CD4-positive, alpha-beta memory T cell (primary cell): ENCODE data around the gene SGCA. TPM values are rescaled to one million over a fixed set of nuclear protein-coding genes. Genes with fewer than 3 reads are reported as not detected.

ENCODE experiments used
- CTCF ChIA-PET: fragments of 350-600 bp; sonication (Branson Sonifier 250); formaldehyde crosslinking; loops from one replicate; lab custom pipeline; 2021; ENCODE audit warnings: inconsistent platforms; ENCODE audit not compliant: partially characterized antibody; lab: Charles Lee
- POLR2A ChIA-PET: fragments of 350-600 bp; sonication (Branson Sonifier 250); formaldehyde crosslinking; loops from one replicate; lab custom pipeline; 2021; ENCODE audit not compliant: partially characterized antibody; lab: Charles Lee
- DNase-seq, 5 donors: peaks; one replicate each; pipeline versions ENCODE4 v3.0.0 to v3.0.0-alpha.2; 2020 to 2022; ENCODE audit warnings: mixed read lengths in 1 of 5
- H3K27ac ChIP-seq: one replicate; pipeline ENCODE4 v1.7.0; 2013; ENCODE audit warnings: low read depth, low read length
- H3K27me3 ChIP-seq: 2 replicates; pipeline ENCODE4 v1.7.0; 2013; ENCODE audit warnings: mild to moderate bottlenecking, low read length, moderate library complexity; ENCODE audit not compliant: insufficient read depth
- H3K36me3 ChIP-seq: 2 replicates; pipeline ENCODE4 v1.7.0; 2013; ENCODE audit warnings: mild to moderate bottlenecking, low read length, moderate library complexity; ENCODE audit not compliant: insufficient read depth
- H3K4me1 ChIP-seq: 2 replicates; pipeline ENCODE4 v1.7.0; 2013; ENCODE audit warnings: mild to moderate bottlenecking, low read length, moderate library complexity; ENCODE audit not compliant: insufficient read depth
- H3K4me3 ChIP-seq, 2 donors: one replicate each; pipeline ENCODE4 v1.7.0; 2013; ENCODE audit warnings: low read length in 2 of 2, mild to moderate bottlenecking in 1 of 2
- H3K9me3 ChIP-seq, 2 donors: one replicate each; pipeline ENCODE4 v1.7.0; 2013; ENCODE audit warnings: low read length in 2 of 2, control low read depth in 1 of 2; ENCODE audit not compliant: control insufficient read depth in 1 of 2
- H3K27ac Mint-ChIP-seq, 7 donors: one replicate each; pipeline ENCODE4 v1.8.0; 2020 to 2021; ENCODE audit warnings: mixed read lengths in 7 of 7, mild to moderate bottlenecking in 6 of 7, inconsistent platforms in 3 of 7, moderate library complexity in 3 of 7
- H3K27me3 Mint-ChIP-seq, 2 donors: one replicate each; pipeline ENCODE4 v1.8.0; 2020 to 2021; ENCODE audit warnings: mixed read lengths in 2 of 2
- H3K36me3 Mint-ChIP-seq, 2 donors: one replicate each; pipeline ENCODE4 v1.8.0; 2020 to 2021; ENCODE audit warnings: mixed read lengths in 2 of 2, inconsistent platforms in 1 of 2, mild to moderate bottlenecking in 1 of 2
- H3K4me1 Mint-ChIP-seq, 4 donors: one replicate each; pipeline ENCODE4 v1.8.0; 2020 to 2021; ENCODE audit warnings: mixed read lengths in 4 of 4, mild to moderate bottlenecking in 1 of 4
- H3K4me3 Mint-ChIP-seq, 8 donors: one replicate each; pipeline ENCODE4 v1.8.0; 2020 to 2021; ENCODE audit warnings: mixed read lengths in 8 of 8, mild to moderate bottlenecking in 7 of 8, moderate library complexity in 6 of 8, inconsistent platforms in 3 of 8
- H3K9me3 Mint-ChIP-seq, 8 donors: one replicate each; pipeline ENCODE4 v1.8.0; 2020 to 2021; ENCODE audit warnings: mixed read lengths in 8 of 8, mild to moderate bottlenecking in 5 of 8, inconsistent platforms in 3 of 8, moderate library complexity in 1 of 8
- intact Hi-C: fragments of 100-400 bp; cut with micrococcal nuclease; formaldehyde crosslinking; loops from one replicate; pipeline ENCODE4 v1.15.1; 2023
- polyA plus RNA-seq, 2 donors: library from polyadenylated mRNA; unstranded; fragments of 300-500 nt; fragmentation: Illumina TruSeq; gene quantifications; one replicate each; pipeline ENCODE4 v1.2.3, GENCODE V29; 2021
- total RNA-seq, 2 experiments: library from RNA; stranded (reverse); gene quantifications; one replicate each; pipeline ENCODE4 v1.2.3, GENCODE V29; 2021

SGCA gene
- total and polyA plus RNA-seq, 4 experiments from 2014 or later = not detected

- Mint-ChIP-seq H3K27me3 (peaks cover 4 to 10% of the 10 kb centered on the region in 2 donors), H3K9me3 (peaks cover 0 to 8% (median 6%) of the 10 kb centered on the region in 8 donors), H3K27ac (no peak overlapping the region), H3K4me3 (no peak overlapping the region), H3K4me1 (peaks cover 0 to 1% (median 0%) of the 10 kb centered on the region in 4 donors), H3K36me3 (peaks cover 0 to 3% of the 10 kb centered on the region in 2 donors)
- Histone ChIP-seq H3K27ac (no peak overlapping the region), H3K27me3 (no peaks in the 10 kb centered on the region), H3K4me3 (no peak overlapping the region), H3K4me1 (no peaks in the 10 kb centered on the region), H3K36me3 (no peaks in the 10 kb centered on the region), H3K9me3 (no peaks in the 10 kb centered on the region)
- CTCF ChIA-PET = interaction anchor here (0.9 kb wide), 1 partner anchor 20 kb away, joined by 3 read pairs; no protein-coding TSS in a partner anchor
- intact Hi-C loops = loop anchor here (2.0 kb wide), 1 partner anchor 29 kb away; no protein-coding TSS in a partner anchor
- POLR2A ChIA-PET = no interaction called here
- DNase-seq = no peak
Measured at GRCh38 chr17:50219939-50220465, 54.2 kb downstream of the SGCA start.

GRCh38 chr17:50220811-50221210 lies 55.0 kb downstream of the SGCA start:
- ChIA-PET CTCF (interaction anchor here (0.9 kb wide), 1 partner anchor 21 kb away, joined by 3 read pairs; no protein-coding TSS in a partner anchor), POLR2A (no interaction called here)
- no peak overlapping the region for H3K27ac Mint-ChIP-seq
- H3K36me3 ChIP-seq = no peaks in the 10 kb centered on the region
- intact Hi-C loops = no loop called here
- no peak for DNase-seq
- H3K4me1 ChIP-seq = no peaks in the 10 kb centered on the region
- peaks cover 5 to 8% of the 10 kb centered on the region in 2 donors for H3K27me3 Mint-ChIP-seq
- H3K4me3 Mint-ChIP-seq = no peak overlapping the region
- peaks cover 0 to 9% of the 10 kb centered on the region in 2 donors for H3K36me3 Mint-ChIP-seq
- no peaks in the 10 kb centered on the region for H3K9me3 ChIP-seq
- H3K27me3 ChIP-seq = no peaks in the 10 kb centered on the region
- H3K27ac ChIP-seq = no peak overlapping the region
- no peaks in the 10 kb centered on the region for H3K4me1 Mint-ChIP-seq
- H3K4me3 ChIP-seq = no peak overlapping the region
- H3K9me3 Mint-ChIP-seq = peaks cover 0 to 16% (median 13%) of the 10 kb centered on the region in 8 donors

- peaks cover 0 to 21% (median 17%) of the 10 kb centered on the region in 8 donors for H3K9me3 Mint-ChIP-seq
- Histone ChIP-seq H3K4me3 (no peak overlapping the region), H3K4me1 (no peaks in the 10 kb centered on the region), H3K27ac (no peak overlapping the region), H3K36me3 (no peaks in the 10 kb centered on the region), H3K27me3 (no peaks in the 10 kb centered on the region), H3K9me3 (no peaks in the 10 kb centered on the region)
- DNase-seq = no peak
- peaks cover 0 to 13% of the 10 kb centered on the region in 2 donors for H3K36me3 Mint-ChIP-seq
- H3K4me1 Mint-ChIP-seq = no peaks in the 10 kb centered on the region
- ChIA-PET POLR2A (no interaction called here), CTCF (no interaction called here)
- H3K27ac Mint-ChIP-seq = peak overlapping the region in 2 of 7 donors; percentile 8 to 31
- intact Hi-C loops = no loop called here
- no peak overlapping the region for H3K4me3 Mint-ChIP-seq
- peaks cover 5 to 9% of the 10 kb centered on the region in 2 donors for H3K27me3 Mint-ChIP-seq
Measured at GRCh38 chr17:50221266-50221863, 55.6 kb downstream of the SGCA start.

- Histone ChIP-seq H3K9me3 (no peaks in the 10 kb centered on the region), H3K4me3 (no peak overlapping the region), H3K27me3 (no peaks in the 10 kb centered on the region), H3K27ac (no peak overlapping the region), H3K4me1 (no peaks in the 10 kb centered on the region), H3K36me3 (no peaks in the 10 kb centered on the region)
- Mint-ChIP-seq H3K36me3 (peaks cover 0 to 13% of the 10 kb centered on the region in 2 donors), H3K4me3 (no peak overlapping the region), H3K4me1 (no peaks in the 10 kb centered on the region), H3K9me3 (peaks cover 0 to 28% (median 18%) of the 10 kb centered on the region in 8 donors), H3K27ac (peak overlapping the region in 1 of 7 donors; percentile 8), H3K27me3 (peaks cover 5 to 9% of the 10 kb centered on the region in 2 donors)
- ChIA-PET CTCF (no interaction called here), POLR2A (no interaction called here)
- DNase-seq = no peak
- intact Hi-C loops = no loop called here
Measured at GRCh38 chr17:50221864-50222545, 56.2 kb downstream of the SGCA start.

GRCh38 chr17:50222922-50223321 lies 57.1 kb downstream of the SGCA start:
- CTCF ChIA-PET = no interaction called here
- POLR2A ChIA-PET = no interaction called here
- no peaks in the 10 kb centered on the region for H3K9me3 ChIP-seq
- H3K27me3 ChIP-seq = no peaks in the 10 kb centered on the region
- peaks cover 0 to 31% (median 21%) of the 10 kb centered on the region in 8 donors for H3K9me3 Mint-ChIP-seq
- no peak overlapping the region for H3K4me3 Mint-ChIP-seq
- H3K36me3 ChIP-seq = no peaks in the 10 kb centered on the region
- no peak overlapping the region for H3K4me3 ChIP-seq
- DNase-seq = no peak
- no peaks in the 10 kb centered on the region for H3K4me1 Mint-ChIP-seq
- H3K27ac Mint-ChIP-seq = no peak overlapping the region
- intact Hi-C loops = no loop called here
- no peak overlapping the region for H3K27ac ChIP-seq
- peaks cover 5 to 9% of the 10 kb centered on the region in 2 donors for H3K27me3 Mint-ChIP-seq
- H3K4me1 ChIP-seq = no peaks in the 10 kb centered on the region
- H3K36me3 Mint-ChIP-seq = peaks cover 0 to 13% of the 10 kb centered on the region in 2 donors

Other genes starting within 250 kb of the SGCA start
- gene DLX4, start 196.8 kb upstream of the SGCA start, total RNA-seq = 1 to 10 TPM in 1 of 2 experiments, under 1 TPM in 1; 0.70 to 1.2 TPM
- under 1 TPM; 0.22 to 0.33 TPM for gene DLX4, start 196.8 kb upstream of the SGCA start, polyA plus RNA-seq
- not detected for gene DLX3, start 170.8 kb upstream of the SGCA start, total RNA-seq
- gene DLX3, start 170.8 kb upstream of the SGCA start, polyA plus RNA-seq = not detected
- gene ITGA3, start 109.9 kb upstream of the SGCA start, total RNA-seq = 10 to 100 TPM; 13.9 to 16.3 TPM
- gene ITGA3, start 109.9 kb upstream of the SGCA start, polyA plus RNA-seq = 1 to 10 TPM; 1.6 to 4.8 TPM
- 10 to 100 TPM; 39.1 to 40.6 TPM for gene PDK2, start 70.7 kb upstream of the SGCA start, total RNA-seq
- gene PDK2, start 70.7 kb upstream of the SGCA start, polyA plus RNA-seq = 10 to 100 TPM; 34.5 to 36.5 TPM
- 1 to 10 TPM; 1.2 to 1.3 TPM for gene SAMD14, start 35.8 kb upstream of the SGCA start, total RNA-seq
- gene SAMD14, start 35.8 kb upstream of the SGCA start, polyA plus RNA-seq = under 1 TPM; 0.16 to 0.19 TPM
- 10 to 100 TPM; 97.5 to 99.7 TPM for gene PPP1R9B, start 15.3 kb upstream of the SGCA start, total RNA-seq
- 1 to 10 TPM in 1 of 2 donors, under 1 TPM in 1; 0.48 to 2.2 TPM for gene PPP1R9B, start 15.3 kb upstream of the SGCA start, polyA plus RNA-seq
- gene COL1A1, start 35.6 kb downstream of the SGCA start, total RNA-seq = 1 to 10 TPM; 1.0 to 1.6 TPM
- gene COL1A1, start 35.6 kb downstream of the SGCA start, polyA plus RNA-seq = not detected
- gene TMEM92, start 108.5 kb downstream of the SGCA start, total RNA-seq = not detected
- not detected for gene TMEM92, start 108.5 kb downstream of the SGCA start, polyA plus RNA-seq
- 10 to 100 TPM; 37.6 to 41.1 TPM for gene XYLT2, start 180.1 kb downstream of the SGCA start, total RNA-seq
- 10 to 100 TPM in 1 of 2 donors, 1 to 10 TPM in 1; 7.7 to 20.8 TPM for gene XYLT2, start 180.1 kb downstream of the SGCA start, polyA plus RNA-seq
- gene MRPL27, start 207.2 kb downstream of the SGCA start, total RNA-seq = 10 to 100 TPM; 30.0 to 32.9 TPM
- gene MRPL27, start 207.2 kb downstream of the SGCA start, polyA plus RNA-seq = 10 to 100 TPM; 38.4 to 55.8 TPM
- gene EME1, start 207.2 kb downstream of the SGCA start, total RNA-seq = under 1 TPM; 0.41 to 0.89 TPM
- under 1 TPM in 1 of 2 donors, not detected in 1; 0.13 TPM for gene EME1, start 207.2 kb downstream of the SGCA start, polyA plus RNA-seq
- gene LRRC59, start 231.5 kb downstream of the SGCA start, total RNA-seq = 10 to 100 TPM; 30.3 to 30.7 TPM
- 10 to 100 TPM; 17.8 to 23.9 TPM for gene LRRC59, start 231.5 kb downstream of the SGCA start, polyA plus RNA-seq